Liver (tissue), 9 donors: ENCODE measurements around the gene RAB4B. TPM values are rescaled to one million over a fixed set of nuclear protein-coding genes. Genes with fewer than 3 reads are reported as not detected.

ENCODE experiments used
- DNase-seq: peaks from one replicate; pipeline ENCODE4 v3.0.0-alpha.2; 2017; ENCODE audit warnings: low spot score
- H3K27ac ChIP-seq, 2 donors: one replicate each; pipeline ENCODE4 v1.7.0; 2013; ENCODE audit warnings: inconsistent platforms in 2 of 2, low read length in 2 of 2, control low read depth in 1 of 2, low read depth in 1 of 2, mild to moderate bottlenecking in 1 of 2
- H3K27me3 ChIP-seq, 4 donors: one replicate each; pipeline versions ENCODE4 v1.6.1 to v1.7.0; 2013; ENCODE audit warnings: low read length in 3 of 4, inconsistent platforms in 1 of 4, mild to moderate bottlenecking in 1 of 4, moderate library complexity in 1 of 4; ENCODE audit not compliant: control insufficient read depth in 4 of 4, insufficient read depth in 4 of 4
- H3K36me3 ChIP-seq, 4 donors: one replicate each; pipeline versions ENCODE4 v1.6.1 to v1.7.0; 2013; ENCODE audit warnings: low read length in 3 of 4, mild to moderate bottlenecking in 3 of 4, low read depth in 1 of 4, moderate library complexity in 1 of 4; ENCODE audit not compliant: control insufficient read depth in 4 of 4, insufficient read depth in 3 of 4
- H3K4me1 ChIP-seq, 4 donors: one replicate each; pipeline versions ENCODE4 v1.6.1 to v1.7.0; 2013; ENCODE audit warnings: low read length in 3 of 4, mild to moderate bottlenecking in 3 of 4, moderate library complexity in 1 of 4; ENCODE audit not compliant: control insufficient read depth in 4 of 4, insufficient read depth in 4 of 4
- H3K4me3 ChIP-seq, 3 donors: one replicate each; pipeline versions ENCODE4 v1.6.1 to v1.7.0; 2013; ENCODE audit warnings: low read length in 3 of 3, control low read depth in 1 of 3, low read depth in 1 of 3, mild to moderate bottlenecking in 1 of 3
- H3K9ac ChIP-seq, 2 donors: one replicate each; pipeline ENCODE4 v1.7.0; 2013; ENCODE audit warnings: low read length in 2 of 2, mild to moderate bottlenecking in 2 of 2, moderate library complexity in 2 of 2, control low read depth in 1 of 2, low read depth in 1 of 2
- H3K9me3 ChIP-seq, 4 donors: one replicate each; pipeline versions ENCODE4 v1.6.1 to v1.7.0; 2013; ENCODE audit warnings: low read length in 3 of 4; ENCODE audit not compliant: control insufficient read depth in 4 of 4
- EGR1 ChIP-seq, 2 donors: IDR thresholded peaks; 2 replicates each; pipeline ENCODE4 v1.6.1; 2016 to 2018; ENCODE audit warnings: antibody characterized with exemption in 2 of 2, low read depth in 2 of 2
- FOXA1 ChIP-seq: IDR thresholded peaks from 2 replicates; pipeline ENCODE4 v1.6.1; 2016; ENCODE audit warnings: antibody characterized with exemption
- FOXA2 ChIP-seq: IDR thresholded peaks from 2 replicates; pipeline ENCODE4 v1.6.1; 2016; ENCODE audit warnings: antibody characterized with exemption
- GABPA ChIP-seq, 2 donors: IDR thresholded peaks in 1 of 2; conservative IDR thresholded peaks in 1 of 2; 2 replicates each; pipeline ENCODE4 v1.6.1; 2016; ENCODE audit warnings: antibody characterized with exemption in 2 of 2, mild to moderate bottlenecking in 1 of 2, moderate library complexity in 1 of 2
- HNF4A ChIP-seq, 2 donors: conservative IDR thresholded peaks; 2 replicates each; pipeline ENCODE4 v1.6.1; 2016; ENCODE audit warnings: antibody characterized with exemption in 2 of 2, mild to moderate bottlenecking in 2 of 2
- HNF4G ChIP-seq: IDR thresholded peaks from 2 replicates; pipeline ENCODE4 v1.6.1; 2016; ENCODE audit warnings: antibody characterized with exemption
- JUND ChIP-seq, 2 donors: IDR thresholded peaks; 2 replicates each; pipeline ENCODE4 v1.6.1; 2016; ENCODE audit warnings: antibody characterized with exemption in 2 of 2
- RAD21 ChIP-seq, 2 donors: IDR thresholded peaks; 2 replicates each; pipeline ENCODE4 v1.6.1; 2016; ENCODE audit warnings: antibody characterized with exemption in 2 of 2, mild to moderate bottlenecking in 2 of 2
- RXRA ChIP-seq, 2 donors: IDR thresholded peaks; 2 replicates each; pipeline ENCODE4 v1.6.1; 2017 to 2018; ENCODE audit warnings: antibody characterized with exemption in 2 of 2, mild to moderate bottlenecking in 1 of 2
- SP1 ChIP-seq: IDR thresholded peaks from 2 replicates; pipeline ENCODE4 v1.6.1; 2018; ENCODE audit warnings: antibody characterized with exemption, mild to moderate bottlenecking
- TAF1 ChIP-seq: conservative IDR thresholded peaks from 2 replicates; pipeline ENCODE4 v1.6.1; 2016; ENCODE audit warnings: antibody characterized with exemption, mild to moderate bottlenecking
- YY1 ChIP-seq: IDR thresholded peaks from 2 replicates; pipeline ENCODE4 v1.6.1; 2016; ENCODE audit warnings: antibody characterized with exemption, mild to moderate bottlenecking
- WGBS: extraction: QIAGEN DNeasy Blood & Tissue Kit; methylation state at CpG from one replicate; pipeline ENCODE4 v1.1.7; 2013; 5-methylcytosine and 5-hydroxymethylcytosine counted together
- polyA plus RNA-seq, 2 donors: library from polyadenylated mRNA; stranded (reverse) in 1 of 2; unstranded in 1 of 2; fragments of 200-250 nt in 1 of 2; fragments of >200 nt in 1 of 2; fragmentation: Nextera tagmentation in 1 of 2; extraction: Ambion mirVana in 1 of 2; gene quantifications; one replicate each; pipeline versions ENCODE4 v1.2.1 to v1.2.3, GENCODE V29; 2013 to 2015
- total RNA-seq, 2 donors: library from RNA; depleted of rRNA; stranded (reverse); fragments of >200 nt; gene quantifications; one replicate each; pipeline ENCODE4 v1.2.3, GENCODE V29; 2014
- TF ChIP-seq, protein P1 (sequence below): IDR thresholded peaks from 2 replicates; pipeline ENCODE4 v1.6.1; 2016; ENCODE audit warnings: antibody characterized with exemption
- TF ChIP-seq, protein P2 (sequence below): IDR thresholded peaks from 2 replicates; pipeline ENCODE4 v1.6.1; 2016; ENCODE audit warnings: antibody characterized with exemption
- TF ChIP-seq, protein P3 (sequence below): IDR thresholded peaks from 2 replicates; pipeline ENCODE4 v1.6.1; 2016; ENCODE audit warnings: antibody characterized with exemption
- TF ChIP-seq, protein P4 (sequence below): fragments of 150-350 bp; IDR thresholded peaks from 2 replicates; pipeline ENCODE4 v1.5.1; 2017; ENCODE audit warnings: improper control_type of control experiment, low read depth, low read length; ENCODE audit not compliant: missing input control
- donor health status: healthy.
- donor health status: healthy.
- donor health status: healthy.
- donor health status: healthy.
- donor health status: healthy.

RAB4B gene
- total and polyA plus RNA-seq, 4 donors = 5.5 to 16.9 (median 12.9) TPM

DNA sequence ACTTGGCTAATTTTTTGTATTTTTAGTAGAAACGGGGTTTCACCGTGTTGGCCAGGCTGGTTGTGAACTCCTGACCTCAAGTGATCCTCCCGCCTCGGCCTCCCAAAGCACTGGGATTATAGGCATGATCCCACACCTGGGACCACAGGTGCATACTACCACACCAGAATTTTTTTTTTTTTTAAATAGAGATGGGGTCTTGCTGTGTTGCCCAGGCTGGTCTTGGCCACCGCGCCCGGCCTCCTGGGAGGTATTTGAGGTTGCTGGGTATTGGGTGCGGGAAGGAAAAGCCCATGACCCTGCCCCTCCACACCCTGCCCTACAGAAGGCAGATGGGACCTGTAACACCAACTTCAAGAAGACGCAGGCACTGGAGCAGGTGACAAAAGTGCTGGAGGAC lies 41.4 kb upstream of the RAB4B start:
- 94% methylated on average over 9 of the region's 9 CpGs for WGBS
- TF ChIP-seq, protein P1, sequence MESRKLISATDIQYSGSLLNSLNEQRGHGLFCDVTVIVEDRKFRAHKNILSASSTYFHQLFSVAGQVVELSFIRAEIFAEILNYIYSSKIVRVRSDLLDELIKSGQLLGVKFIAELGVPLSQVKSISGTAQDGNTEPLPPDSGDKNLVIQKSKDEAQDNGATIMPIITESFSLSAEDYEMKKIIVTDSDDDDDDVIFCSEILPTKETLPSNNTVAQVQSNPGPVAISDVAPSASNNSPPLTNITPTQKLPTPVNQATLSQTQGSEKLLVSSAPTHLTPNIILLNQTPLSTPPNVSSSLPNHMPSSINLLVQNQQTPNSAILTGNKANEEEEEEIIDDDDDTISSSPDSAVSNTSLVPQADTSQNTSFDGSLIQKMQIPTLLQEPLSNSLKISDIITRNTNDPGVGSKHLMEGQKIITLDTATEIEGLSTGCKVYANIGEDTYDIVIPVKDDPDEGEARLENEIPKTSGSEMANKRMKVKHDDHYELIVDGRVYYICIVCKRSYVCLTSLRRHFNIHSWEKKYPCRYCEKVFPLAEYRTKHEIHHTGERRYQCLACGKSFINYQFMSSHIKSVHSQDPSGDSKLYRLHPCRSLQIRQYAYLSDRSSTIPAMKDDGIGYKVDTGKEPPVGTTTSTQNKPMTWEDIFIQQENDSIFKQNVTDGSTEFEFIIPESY = no peak
- TF ChIP-seq, protein P2, sequence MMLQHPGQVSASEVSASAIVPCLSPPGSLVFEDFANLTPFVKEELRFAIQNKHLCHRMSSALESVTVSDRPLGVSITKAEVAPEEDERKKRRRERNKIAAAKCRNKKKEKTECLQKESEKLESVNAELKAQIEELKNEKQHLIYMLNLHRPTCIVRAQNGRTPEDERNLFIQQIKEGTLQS = no peak
- TF ChIP-seq RXRA (IDR thresholded peaks at IDR 0.05) = no peak
- TF ChIP-seq YY1 = no peak
- no peak for TF ChIP-seq RAD21 (IDR thresholded peaks at IDR 0.05)
- TF ChIP-seq SP1 = no peak
- TF ChIP-seq, protein P3, sequence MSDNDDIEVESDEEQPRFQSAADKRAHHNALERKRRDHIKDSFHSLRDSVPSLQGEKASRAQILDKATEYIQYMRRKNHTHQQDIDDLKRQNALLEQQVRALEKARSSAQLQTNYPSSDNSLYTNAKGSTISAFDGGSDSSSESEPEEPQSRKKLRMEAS = no peak
- no peak for TF ChIP-seq HNF4G
- TF ChIP-seq EGR1 (IDR thresholded peaks at IDR 0.05; ENCODE audit: low read depth in 2 of 2) = no peak
- TF ChIP-seq HNF4A (conservative IDR thresholded peaks at IDR 0.05) = no peak
- no peak for TF ChIP-seq TAF1
- TF ChIP-seq, protein P4, sequence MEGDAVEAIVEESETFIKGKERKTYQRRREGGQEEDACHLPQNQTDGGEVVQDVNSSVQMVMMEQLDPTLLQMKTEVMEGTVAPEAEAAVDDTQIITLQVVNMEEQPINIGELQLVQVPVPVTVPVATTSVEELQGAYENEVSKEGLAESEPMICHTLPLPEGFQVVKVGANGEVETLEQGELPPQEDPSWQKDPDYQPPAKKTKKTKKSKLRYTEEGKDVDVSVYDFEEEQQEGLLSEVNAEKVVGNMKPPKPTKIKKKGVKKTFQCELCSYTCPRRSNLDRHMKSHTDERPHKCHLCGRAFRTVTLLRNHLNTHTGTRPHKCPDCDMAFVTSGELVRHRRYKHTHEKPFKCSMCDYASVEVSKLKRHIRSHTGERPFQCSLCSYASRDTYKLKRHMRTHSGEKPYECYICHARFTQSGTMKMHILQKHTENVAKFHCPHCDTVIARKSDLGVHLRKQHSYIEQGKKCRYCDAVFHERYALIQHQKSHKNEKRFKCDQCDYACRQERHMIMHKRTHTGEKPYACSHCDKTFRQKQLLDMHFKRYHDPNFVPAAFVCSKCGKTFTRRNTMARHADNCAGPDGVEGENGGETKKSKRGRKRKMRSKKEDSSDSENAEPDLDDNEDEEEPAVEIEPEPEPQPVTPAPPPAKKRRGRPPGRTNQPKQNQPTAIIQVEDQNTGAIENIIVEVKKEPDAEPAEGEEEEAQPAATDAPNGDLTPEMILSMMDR = no peak
- no peak for TF ChIP-seq FOXA1
- no peak for TF ChIP-seq GABPA (IDR thresholded peaks at IDR 0.05 in 1 of 2, conservative IDR thresholded peaks at IDR 0.05 in 1 of 2)
- TF ChIP-seq FOXA2 = no peak
- Histone ChIP-seq H3K27ac (no peak overlapping the region), H3K9ac (no peak overlapping the region), H3K9me3 (no peaks in the 10 kb centered on the region), H3K36me3 (peaks cover 13 to 74% (median 32%) of the 10 kb centered on the region in 4 donors), H3K27me3 (no peaks in the 10 kb centered on the region), H3K4me3 (no peak overlapping the region), H3K4me1 (no peaks in the 10 kb centered on the region)
- no peak for DNase-seq

DNA sequence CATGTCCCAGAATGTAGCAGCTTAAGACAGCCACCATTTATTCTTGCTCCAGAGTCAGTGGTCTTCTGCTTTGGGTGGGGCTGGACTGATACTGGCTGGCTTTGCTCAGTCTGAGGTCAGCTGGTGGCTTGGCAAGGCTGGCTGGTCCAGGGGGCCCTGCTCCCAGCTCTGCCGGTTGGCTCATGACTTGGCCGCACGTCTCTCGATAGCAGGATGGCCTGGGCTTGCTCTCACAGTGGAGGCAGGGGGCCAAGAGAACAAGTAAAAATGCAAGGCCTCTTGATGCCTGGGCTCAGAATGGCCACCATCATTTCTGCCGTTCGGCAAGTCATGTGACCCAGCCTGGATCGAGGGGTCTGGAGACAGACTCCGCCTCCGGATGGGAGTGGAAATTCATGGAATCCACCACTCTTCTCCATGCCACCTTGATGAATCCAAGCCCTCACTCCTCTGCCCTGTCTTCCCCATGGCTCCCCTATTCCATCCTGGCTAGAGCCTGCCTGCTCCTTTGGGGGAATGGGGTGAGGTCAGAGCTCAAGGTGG lies 40.9 kb upstream of the RAB4B start:
- H3K4me1 ChIP-seq = peaks cover 0 to 1% (median under 1%) of the 10 kb centered on the region in 4 donors
- no peaks in the 10 kb centered on the region for H3K9me3 ChIP-seq
- DNase-seq = no peak
- WGBS = 93% methylated on average over 9 of the region's 9 CpGs
- TF ChIP-seq GABPA (IDR thresholded peaks at IDR 0.05 in 1 of 2, conservative IDR thresholded peaks at IDR 0.05 in 1 of 2) (no peak), SP1 (no peak), JUND (IDR thresholded peaks at IDR 0.05) (no peak), FOXA1 (no peak), RAD21 (IDR thresholded peaks at IDR 0.05) (no peak), RXRA (IDR thresholded peaks at IDR 0.05) (no peak), TAF1 (no peak)
- TF ChIP-seq, protein P4 = no peak
- no peak overlapping the region for H3K27ac ChIP-seq
- no peak overlapping the region for H3K4me3 ChIP-seq
- no peak overlapping the region for H3K9ac ChIP-seq
- no peaks in the 10 kb centered on the region for H3K27me3 ChIP-seq
- peaks cover 13 to 70% (median 31%) of the 10 kb centered on the region in 4 donors for H3K36me3 ChIP-seq
